DND-41 (cell line): ENCODE results near the gene UCKL1.

Experiments
- EZH2 ChIP-seq: IDR thresholded peaks from 3 replicates; pipeline ENCODE4 v1.6.1; 2012; ENCODE audit warnings: borderline replicate concordance, low read depth, mild to moderate bottlenecking, moderate library complexity, low read length, inconsistent platforms; ENCODE audit not compliant: severe bottlenecking
- TF ChIP-seq, protein P1 (sequence below): IDR thresholded peaks from 2 replicates; pipeline ENCODE4 v1.5.1; 2012; ENCODE audit warnings: borderline replicate concordance, low read length, moderate library complexity, mild to moderate bottlenecking; ENCODE audit not compliant: poor library complexity, severe bottlenecking; ENCODE audit errors: extremely low read depth

DNA sequence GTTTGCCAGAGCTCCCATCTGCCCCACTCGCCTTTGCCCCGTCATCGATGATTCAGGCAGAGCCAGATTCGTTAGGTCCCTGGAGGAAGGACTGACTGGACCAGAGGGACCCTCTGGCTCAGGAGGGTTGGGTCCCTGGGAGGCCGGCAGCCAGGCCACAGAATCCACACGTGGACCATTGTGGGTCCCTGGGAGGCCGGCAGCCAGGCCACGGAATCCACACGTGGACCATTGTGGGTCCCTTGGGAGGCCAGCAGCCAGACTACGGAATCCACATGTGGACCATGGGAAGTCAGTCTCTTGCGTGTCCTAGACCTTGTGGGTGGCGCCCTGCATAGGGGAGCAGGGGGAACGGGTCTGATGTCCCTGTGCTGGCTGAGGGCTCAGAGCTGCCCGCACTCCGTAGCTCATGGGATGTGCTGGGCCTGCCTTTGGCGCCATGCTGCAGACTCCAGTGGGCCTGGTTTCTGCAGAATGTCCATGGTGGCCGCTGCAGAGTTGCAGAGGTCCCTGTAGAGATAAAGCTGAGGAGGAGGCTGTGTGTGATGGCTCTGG lies 23.5 kb downstream of the UCKL1 start:
- TF ChIP-seq, protein P1, sequence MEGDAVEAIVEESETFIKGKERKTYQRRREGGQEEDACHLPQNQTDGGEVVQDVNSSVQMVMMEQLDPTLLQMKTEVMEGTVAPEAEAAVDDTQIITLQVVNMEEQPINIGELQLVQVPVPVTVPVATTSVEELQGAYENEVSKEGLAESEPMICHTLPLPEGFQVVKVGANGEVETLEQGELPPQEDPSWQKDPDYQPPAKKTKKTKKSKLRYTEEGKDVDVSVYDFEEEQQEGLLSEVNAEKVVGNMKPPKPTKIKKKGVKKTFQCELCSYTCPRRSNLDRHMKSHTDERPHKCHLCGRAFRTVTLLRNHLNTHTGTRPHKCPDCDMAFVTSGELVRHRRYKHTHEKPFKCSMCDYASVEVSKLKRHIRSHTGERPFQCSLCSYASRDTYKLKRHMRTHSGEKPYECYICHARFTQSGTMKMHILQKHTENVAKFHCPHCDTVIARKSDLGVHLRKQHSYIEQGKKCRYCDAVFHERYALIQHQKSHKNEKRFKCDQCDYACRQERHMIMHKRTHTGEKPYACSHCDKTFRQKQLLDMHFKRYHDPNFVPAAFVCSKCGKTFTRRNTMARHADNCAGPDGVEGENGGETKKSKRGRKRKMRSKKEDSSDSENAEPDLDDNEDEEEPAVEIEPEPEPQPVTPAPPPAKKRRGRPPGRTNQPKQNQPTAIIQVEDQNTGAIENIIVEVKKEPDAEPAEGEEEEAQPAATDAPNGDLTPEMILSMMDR: no peak
- TF ChIP-seq EZH2: no peak
